ENCODE results near the gene TMEM138. TPM values are rescaled to one million over a fixed set of nuclear protein-coding genes. Genes with fewer than 3 reads are reported as not detected.

Gene TMEM138
- total RNA-seq, 1 donor: 59.2 TPM

DNA sequence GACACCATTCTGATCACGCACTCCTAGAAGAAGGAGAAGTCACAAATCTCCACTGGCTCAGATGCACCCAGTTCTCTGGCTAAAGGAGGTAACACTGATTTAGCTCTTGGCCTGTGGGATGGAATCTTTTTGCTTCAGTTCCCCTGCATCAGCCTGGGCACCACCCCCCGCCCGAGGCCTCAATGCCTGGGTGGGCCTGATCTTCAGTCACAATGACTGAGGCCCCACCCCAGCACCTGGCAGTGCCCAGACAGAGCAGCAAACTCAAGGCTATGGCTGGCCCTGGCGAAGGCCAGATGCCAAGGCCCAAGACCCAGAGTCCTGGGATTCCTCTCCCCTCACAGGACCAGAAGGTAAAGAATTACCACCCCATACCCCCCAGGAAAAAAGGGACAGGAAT lies 5.5 kb upstream of the TMEM138 start:
- TF ChIP-seq, protein P1, sequence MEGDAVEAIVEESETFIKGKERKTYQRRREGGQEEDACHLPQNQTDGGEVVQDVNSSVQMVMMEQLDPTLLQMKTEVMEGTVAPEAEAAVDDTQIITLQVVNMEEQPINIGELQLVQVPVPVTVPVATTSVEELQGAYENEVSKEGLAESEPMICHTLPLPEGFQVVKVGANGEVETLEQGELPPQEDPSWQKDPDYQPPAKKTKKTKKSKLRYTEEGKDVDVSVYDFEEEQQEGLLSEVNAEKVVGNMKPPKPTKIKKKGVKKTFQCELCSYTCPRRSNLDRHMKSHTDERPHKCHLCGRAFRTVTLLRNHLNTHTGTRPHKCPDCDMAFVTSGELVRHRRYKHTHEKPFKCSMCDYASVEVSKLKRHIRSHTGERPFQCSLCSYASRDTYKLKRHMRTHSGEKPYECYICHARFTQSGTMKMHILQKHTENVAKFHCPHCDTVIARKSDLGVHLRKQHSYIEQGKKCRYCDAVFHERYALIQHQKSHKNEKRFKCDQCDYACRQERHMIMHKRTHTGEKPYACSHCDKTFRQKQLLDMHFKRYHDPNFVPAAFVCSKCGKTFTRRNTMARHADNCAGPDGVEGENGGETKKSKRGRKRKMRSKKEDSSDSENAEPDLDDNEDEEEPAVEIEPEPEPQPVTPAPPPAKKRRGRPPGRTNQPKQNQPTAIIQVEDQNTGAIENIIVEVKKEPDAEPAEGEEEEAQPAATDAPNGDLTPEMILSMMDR (IDR thresholded peaks at IDR 0.05; ENCODE audit: insufficient read depth, low read depth, low read length): no peak

DNA sequence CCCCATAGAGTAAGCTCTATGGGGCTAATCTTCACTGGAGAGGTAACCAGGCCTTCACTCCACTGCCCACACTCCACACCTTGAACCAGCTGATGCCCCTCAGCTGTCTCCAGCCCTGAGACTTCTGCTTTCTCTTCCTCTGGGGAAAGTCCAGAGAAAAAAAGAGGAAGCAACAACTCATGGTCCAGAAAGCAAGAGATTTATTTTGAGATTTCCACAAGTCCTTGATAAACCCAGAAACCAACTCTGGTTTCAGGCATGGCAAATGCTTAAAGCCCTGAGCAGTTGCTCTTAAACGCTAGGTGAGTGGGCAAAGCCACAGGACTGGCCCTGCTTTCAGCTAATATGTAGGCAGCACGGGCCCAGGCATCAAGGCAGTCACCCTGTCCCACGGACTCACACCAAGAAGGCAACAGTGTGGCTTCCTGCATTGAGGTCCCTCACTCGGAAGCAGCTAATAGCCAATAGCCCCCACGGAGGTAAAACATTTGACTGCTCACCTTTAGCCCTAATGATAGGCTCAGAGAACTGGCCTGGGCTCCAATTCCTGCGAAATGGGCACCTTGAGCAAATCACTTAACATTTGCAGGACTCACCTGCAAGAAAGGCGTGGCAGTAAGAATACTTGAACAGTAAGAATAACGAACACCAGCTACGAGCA lies 4.8 kb upstream of the TMEM138 start:
- DNase-seq (ENCODE audit: low read depth): no peak
- H3K4me3 ChIP-seq (ENCODE audit: low read depth, low read length): no peak overlapping the region
- TF ChIP-seq, protein P1 (IDR thresholded peaks at IDR 0.05; ENCODE audit: insufficient read depth, low read depth, low read length): no peak

More for the DNA sequence above, 5.5 kb upstream of the TMEM138 start:
- DNase-seq (ENCODE audit: low read depth): no peak
- no peak overlapping the region for H3K4me3 ChIP-seq (ENCODE audit: low read depth, low read length)

DNA sequence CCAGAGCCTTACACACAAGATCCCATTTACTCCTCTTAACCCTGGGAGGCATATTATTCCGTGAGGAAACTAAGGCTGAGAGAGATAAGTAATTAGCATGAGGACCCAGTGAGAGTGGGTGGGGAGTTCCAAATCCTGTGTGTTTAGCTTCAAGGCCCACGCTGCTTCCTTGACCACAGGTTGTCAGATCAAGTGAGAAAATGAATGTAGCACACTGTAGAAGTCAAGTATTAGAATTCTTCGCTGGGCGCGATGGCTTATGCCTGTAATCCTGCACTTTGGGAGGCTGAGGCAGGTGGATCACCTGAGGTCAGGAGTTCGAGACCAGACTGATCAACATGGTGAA lies 4.3 kb upstream of the TMEM138 start:
- H3K4me3 ChIP-seq (ENCODE audit: low read depth, low read length): no peak overlapping the region
- TF ChIP-seq, protein P1 (IDR thresholded peaks at IDR 0.05; ENCODE audit: insufficient read depth, low read depth, low read length): no peak
- DNase-seq (ENCODE audit: low read depth): no peak

DNA sequence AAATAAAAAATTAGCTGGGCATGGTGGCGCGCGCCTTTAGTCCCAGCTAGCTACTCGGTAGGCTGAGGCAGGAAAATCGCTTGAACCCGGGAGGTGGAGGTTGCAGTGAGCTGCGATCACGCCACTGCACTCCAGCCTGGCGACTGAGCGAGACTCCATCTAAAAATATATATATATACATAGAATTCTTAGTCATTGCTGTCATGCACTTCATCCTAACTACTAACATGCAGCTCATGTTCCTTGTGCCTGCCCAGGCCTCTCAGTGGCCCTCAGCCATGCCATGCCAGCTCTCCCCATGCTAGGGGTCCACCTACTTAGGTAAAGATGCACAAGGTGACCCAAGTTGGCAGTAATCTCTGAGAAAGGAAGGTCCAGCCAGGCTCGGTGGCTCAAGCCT lies 3.6 kb upstream of the TMEM138 start:
- DNase-seq (ENCODE audit: low read depth): no peak
- H3K4me3 ChIP-seq (ENCODE audit: low read depth, low read length): no peak overlapping the region
- TF ChIP-seq, protein P1 (IDR thresholded peaks at IDR 0.05; ENCODE audit: insufficient read depth, low read depth, low read length): no peak

DNA sequence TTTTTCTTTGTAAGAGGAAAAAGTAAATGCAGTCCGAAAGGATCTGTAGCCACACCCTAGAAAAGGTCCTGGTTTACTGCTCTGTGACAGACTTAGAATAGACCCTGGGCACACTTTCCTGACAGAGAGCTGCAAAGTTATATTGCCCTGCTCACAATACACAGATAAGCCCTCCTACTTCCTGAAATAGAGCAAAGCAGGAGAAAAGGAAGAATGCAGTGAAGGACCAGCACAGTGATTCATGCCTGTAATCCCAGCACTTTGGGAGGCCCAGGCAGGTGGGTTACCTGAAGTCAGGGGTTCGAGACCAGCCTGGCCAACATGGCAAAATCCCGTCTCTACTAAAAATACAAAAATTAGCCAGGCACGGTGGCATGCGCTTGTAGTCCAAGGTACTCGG lies 2.7 kb upstream of the TMEM138 start:
- no peak overlapping the region for H3K4me3 ChIP-seq (ENCODE audit: low read depth, low read length)
- no peak for DNase-seq (ENCODE audit: low read depth)
- TF ChIP-seq, protein P1 (IDR thresholded peaks at IDR 0.05; ENCODE audit: insufficient read depth, low read depth, low read length): no peak

DNA sequence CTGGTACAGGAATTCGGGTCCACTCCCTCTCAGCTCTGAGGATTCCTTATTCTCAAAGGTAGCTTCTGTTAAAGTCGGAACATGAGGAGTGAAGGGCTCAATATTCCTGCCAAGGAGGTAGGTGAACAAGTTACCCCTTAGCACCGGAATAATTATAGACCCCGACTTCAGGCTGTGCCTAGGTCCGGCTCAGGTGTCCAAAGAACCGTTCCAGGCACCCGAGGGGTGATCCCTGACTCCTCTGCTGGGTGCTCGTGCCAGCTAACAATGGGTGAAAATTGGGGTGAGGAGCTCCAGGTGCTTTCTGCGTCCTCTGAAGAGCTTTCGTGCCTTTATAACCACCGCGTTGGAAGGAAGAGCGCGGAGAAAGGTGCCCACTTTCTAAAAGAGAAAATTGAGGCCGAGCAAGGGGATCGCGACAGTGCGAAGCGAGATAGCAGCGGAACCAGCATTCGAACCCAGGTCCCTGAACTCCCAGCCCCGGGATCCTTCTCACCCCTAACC lies 885 bp upstream of the TMEM138 start:
- H3K4me3 ChIP-seq (ENCODE audit: low read depth, low read length): peak overlapping the region; percentile 87
- no peak for DNase-seq (ENCODE audit: low read depth)
- TF ChIP-seq, protein P1 (IDR thresholded peaks at IDR 0.05; ENCODE audit: insufficient read depth, low read depth, low read length): no peak

DNA sequence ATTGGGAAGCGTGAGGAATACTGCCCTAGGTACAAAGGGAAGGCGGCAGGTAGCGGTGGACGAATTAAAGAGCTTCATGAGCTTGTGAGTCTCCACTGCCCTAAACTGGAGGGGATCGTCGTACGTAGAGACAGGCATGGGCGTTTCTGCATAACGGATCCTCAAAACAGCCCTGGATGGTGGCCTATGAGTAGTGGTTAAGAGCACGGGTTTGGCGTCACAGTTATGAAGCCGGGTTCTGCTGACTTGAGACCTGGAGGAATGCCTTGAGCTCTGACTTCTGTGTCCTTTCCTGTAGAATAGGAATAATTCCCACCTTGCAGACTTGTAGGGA lies 335 bp downstream of the TMEM138 start:
- DNase-seq (ENCODE audit: low read depth): peak; percentile 81

More for the DNA sequence above, 335 bp downstream of the TMEM138 start:
- peak overlapping the region; percentile 87 for H3K4me3 ChIP-seq (ENCODE audit: low read depth, low read length)
- TF ChIP-seq, protein P1 (IDR thresholded peaks at IDR 0.05; ENCODE audit: insufficient read depth, low read depth, low read length): no peak
